HG03457 (cell line): Measurements from ENCODE around the gene NUDCD3.

ENCODE experiments used
- ATAC-seq: cut with Tn5 transposase; IDR thresholded peaks from one replicate; pipeline ENCODE4 v1.9.1; 2021; ENCODE audit warnings: moderate number of reproducible peaks; ENCODE audit not compliant: unreplicated experiment

The NUDCD3 gene

DNA sequence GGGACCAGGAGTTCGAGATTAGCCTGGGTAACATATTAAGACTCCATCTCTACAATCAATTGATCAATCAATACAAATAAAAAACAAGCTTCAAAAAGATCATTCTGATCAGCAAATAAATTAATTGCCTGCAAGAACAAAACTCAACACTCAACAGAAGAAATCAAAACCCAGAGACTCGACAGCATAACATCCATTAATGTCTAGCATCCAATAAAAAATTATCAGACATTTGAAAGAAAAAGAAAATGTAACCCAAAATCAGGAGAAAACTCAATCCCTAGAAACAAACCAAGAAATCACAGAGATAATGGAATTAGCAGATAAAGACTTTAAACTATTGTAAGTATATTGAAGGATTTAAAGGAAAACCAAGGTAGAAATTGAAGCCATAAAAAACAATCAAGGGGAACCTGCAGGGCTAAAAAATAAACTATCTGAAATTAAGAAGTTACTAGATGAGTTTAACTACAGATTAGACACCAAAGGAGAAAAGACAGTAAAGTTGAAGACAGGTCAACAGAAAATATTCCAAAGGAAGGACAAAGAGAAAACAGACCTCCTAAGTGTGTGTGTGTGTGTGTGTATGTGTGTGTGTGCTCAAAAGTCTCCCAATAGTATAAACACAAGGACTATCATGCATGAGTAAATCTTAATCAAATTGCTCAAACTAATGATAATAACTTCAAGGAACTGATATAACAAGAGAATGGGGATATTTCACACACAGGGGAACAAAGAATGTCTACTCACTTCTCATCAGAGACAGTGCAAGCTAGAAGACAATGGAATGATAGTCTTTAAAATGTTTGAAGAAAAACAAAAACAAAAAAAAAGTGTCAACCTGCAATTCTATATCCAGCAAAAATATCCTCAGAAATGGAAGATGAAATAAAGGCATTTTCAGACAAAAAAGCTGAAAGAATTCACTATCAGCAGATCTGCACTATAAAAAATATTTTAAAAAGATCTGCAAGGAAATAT lies 7.7 kb downstream of the NUDCD3 start:
- ATAC-seq, result no peak

DNA sequence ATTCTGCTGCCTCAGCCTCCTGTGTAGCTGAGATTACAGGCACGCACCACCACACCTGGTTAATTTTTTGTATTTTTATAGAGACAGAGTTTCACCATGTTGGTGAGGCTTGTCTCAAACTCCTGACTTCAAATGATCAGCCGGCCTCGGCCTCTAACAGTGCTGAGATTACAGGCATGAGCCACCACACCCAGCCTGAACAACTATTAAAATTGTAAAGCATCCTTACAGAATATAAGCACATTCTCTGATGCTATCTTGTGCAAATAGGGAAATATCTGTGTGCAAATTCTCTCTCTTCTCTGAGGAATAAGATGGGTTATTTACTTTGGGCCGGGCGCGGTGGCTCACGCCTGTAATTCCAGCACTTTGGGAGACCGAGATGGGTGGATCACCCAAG lies 12.5 kb downstream of the NUDCD3 start:
- ATAC-seq, result no peak

DNA sequence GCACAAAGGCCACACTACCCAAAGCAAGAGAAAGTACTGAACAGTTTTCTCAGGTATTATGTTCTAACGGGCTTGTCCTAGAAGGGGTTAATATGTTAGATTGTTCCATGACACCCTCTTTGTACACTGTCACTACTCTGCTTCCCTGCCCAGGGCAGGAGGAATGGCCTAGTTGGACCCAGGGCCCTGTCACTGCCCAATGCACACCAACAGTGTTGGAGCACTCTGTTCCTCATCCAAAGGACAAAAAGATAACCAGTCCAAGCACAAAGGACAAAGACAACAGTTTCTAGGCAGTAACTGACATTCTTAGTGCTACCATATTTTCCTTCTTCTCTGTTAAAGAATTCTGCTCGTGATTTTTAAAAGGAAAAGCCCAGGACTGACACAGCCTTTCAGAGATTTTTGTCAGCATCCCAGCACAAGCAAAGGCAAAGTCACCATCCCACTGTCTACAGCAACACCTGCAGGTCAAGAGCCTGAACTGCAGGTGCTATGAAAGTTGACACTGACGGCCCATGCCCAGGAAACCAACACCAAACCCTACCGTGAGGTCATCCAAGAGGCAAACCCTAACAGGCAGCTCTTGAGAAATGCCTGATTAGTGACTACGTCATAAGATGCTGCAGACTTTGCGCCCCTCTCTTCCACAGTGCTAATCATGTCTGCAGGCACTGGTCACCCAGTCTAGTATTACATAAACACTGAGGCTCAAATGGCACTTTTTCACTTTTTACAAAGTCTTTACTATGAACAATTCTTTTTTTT lies 13.2 kb downstream of the NUDCD3 start:
- peak; percentile 71 for ATAC-seq

DNA sequence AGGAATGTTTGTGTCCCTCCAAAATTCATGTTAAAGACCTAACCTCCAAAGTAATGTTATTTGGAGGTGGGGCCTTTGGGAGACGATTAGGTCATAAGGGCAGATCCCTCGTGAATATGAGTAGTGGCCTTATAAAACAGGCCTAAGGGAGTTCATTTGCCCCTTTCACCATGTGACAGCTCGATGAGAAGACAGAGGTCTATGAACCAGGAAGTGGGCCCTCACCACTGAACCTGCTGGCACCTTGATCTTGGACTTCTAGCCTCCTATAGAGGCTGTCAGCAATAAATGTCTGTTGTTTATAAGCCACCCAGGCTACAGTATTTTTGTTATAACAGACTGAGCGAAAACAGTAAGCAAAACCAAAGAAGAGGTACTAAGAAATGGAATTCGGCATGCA lies 14.1 kb downstream of the NUDCD3 start:
- ATAC-seq, result no peak

DNA sequence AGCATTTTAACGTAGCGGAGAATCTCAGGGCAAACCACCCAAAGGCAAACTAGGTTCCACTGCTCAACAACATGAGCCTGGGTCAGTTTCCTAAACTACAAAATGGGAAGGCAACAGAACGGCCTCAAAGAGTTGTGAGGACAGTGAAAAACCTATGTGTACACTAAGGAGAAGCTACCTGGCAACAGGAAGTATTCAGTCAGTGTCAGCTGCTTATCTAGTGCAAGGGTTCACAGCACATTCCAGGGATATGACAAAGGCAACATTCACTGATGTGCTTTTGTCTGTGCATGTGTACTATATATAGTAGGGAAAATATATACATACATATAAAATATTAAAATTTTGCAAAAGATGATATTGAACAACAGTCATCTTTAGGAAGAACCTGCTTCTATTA lies 17.2 kb downstream of the NUDCD3 start:
- ATAC-seq, result no peak

DNA sequence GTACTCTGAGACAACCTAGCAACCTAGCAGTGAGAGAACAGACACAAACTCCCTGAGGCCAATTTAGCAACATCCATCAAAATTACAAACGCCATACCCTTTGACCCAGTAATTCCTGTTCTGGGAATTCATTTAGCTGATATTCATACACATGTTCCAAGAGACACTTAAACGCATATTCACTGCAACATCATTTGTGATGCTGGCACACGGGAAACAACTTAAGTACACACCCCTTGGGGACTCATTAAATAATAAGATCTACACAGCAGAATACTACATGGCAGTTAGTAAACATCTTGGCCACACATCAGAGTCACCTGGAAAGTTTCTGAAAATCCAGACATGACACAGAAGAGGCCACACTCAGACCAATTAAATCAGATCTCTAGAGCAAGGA lies 17.6 kb downstream of the NUDCD3 start:
- ATAC-seq, result no peak

DNA sequence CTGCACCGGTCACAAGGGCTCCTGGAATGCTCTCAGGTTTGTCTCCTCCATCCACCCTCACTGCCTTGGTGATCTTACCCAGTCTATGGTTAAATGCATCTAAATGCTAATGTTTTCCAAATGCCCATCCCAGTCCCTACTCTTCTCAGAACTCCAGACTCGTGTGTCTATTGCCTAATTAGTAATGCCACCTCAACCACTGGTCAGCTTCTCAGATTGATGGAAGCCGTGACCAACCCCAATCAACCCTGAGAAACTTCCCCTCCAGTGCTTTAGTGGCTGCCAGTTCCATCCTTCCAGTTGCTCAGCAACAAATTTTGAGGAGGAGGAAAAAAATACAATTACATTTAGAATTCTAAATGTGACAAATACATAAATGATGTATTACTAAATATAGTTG lies 18.6 kb downstream of the NUDCD3 start:
- no peak for ATAC-seq

DNA sequence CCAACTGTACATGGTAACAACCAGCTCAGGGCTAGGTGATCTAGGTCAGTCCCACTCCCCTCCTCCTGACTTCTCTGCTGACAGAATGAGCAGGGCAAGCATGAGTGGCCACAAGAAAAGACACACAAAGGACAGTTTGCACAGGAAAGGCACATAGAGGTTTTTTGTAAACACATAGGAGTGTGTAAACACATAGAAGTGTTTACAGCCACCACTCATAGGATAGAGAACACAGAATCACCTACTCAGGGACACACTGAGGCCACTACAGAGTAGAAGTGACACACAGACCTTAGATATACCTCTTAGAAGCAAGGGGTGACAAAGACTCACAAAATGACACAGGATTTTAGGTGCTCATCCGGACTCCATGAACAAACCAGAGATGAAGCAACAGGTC lies 19.0 kb downstream of the NUDCD3 start:
- no peak for ATAC-seq

DNA sequence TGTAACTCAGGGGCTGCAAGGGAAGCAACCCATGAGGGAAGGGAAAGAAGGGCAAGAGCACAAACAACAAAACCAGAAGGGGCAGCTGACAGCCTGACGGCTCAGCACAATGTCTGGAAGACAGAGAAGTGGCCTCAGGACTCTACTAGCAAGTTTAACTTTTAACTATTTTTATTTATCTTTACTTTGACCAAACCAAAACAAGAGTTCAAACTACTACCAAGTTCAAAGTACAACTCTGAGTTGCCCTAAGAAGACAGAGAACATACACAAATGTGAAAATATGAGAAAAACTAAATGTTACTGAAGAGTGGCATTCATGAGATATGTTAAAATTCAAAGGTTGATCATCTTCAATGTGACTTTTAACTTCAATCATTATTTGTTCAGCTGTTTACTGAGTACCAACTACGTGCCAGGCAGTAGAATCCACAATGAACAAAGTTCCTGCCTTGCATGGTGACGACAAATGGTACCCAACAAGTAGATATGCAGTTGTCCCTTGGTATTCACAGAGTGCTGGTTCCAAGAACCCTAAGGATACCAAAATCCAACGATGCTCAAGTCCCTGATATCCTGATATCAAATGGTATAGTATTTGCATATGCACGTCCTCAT lies 19.7 kb downstream of the NUDCD3 start:
- ATAC-seq, result no peak

DNA sequence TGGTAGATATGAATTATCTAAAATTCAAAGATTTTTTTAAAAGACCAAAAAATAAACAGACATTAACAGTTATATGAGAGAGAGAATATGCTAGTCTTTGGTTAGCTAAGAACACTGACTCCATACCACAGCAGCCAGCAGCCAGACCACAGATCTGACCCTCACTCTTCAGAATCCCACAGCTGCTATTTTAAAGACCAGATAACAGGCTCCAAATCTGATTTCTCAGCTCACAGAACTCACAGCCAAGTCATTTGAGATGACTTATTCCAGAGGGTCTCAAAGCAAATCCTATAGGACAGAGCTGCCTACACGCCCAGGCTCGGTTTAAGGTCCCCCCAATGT lies 20.4 kb downstream of the NUDCD3 start:
- ATAC-seq, result no peak

DNA sequence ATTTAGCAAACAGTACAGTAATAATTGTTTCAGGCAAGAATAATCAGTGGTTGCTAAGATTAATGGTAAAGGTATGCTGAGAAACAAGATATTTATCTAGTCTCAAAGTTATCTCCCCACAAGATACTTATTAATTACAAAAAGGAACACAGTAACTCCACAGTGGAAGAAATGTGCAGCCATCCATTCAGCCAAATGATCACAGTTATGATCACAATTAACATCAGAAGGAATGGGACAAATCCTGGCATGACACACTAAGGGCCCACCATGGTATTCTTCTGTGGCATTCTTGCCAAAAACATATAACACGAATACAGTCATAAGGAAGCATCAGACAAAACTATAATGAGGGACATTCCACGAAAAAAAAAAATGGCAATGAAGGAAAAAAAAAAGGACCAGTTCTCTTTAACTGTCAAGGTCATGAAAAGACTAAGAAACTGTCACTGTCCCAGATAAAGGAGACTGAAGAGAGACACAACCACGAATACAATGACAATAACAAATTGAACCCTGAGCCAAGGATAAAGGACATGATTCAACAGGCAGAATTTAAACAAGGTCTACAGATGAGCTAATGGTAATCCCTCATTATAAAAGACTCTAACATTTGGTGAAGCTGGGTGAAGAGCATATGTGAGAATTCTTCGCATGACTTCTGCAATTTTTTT lies 20.9 kb downstream of the NUDCD3 start:
- ATAC-seq, result no peak

DNA sequence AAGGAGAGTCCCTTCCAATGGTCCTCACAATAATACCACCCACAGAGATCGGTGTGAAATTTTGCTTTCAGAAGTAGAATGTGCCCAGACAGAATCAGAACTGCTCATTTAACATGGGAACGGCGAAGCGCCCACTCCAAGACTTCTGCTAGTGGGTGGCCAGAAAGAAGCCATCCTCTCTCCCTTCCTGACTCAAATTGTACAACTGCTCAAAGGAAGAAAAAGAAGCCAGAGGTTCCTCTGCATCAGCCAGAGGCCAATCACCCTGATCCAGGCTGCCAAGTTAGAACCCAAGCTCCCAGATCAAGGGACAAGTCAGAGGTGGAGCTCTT lies 23.3 kb downstream of the NUDCD3 start:
- no peak for ATAC-seq

DNA sequence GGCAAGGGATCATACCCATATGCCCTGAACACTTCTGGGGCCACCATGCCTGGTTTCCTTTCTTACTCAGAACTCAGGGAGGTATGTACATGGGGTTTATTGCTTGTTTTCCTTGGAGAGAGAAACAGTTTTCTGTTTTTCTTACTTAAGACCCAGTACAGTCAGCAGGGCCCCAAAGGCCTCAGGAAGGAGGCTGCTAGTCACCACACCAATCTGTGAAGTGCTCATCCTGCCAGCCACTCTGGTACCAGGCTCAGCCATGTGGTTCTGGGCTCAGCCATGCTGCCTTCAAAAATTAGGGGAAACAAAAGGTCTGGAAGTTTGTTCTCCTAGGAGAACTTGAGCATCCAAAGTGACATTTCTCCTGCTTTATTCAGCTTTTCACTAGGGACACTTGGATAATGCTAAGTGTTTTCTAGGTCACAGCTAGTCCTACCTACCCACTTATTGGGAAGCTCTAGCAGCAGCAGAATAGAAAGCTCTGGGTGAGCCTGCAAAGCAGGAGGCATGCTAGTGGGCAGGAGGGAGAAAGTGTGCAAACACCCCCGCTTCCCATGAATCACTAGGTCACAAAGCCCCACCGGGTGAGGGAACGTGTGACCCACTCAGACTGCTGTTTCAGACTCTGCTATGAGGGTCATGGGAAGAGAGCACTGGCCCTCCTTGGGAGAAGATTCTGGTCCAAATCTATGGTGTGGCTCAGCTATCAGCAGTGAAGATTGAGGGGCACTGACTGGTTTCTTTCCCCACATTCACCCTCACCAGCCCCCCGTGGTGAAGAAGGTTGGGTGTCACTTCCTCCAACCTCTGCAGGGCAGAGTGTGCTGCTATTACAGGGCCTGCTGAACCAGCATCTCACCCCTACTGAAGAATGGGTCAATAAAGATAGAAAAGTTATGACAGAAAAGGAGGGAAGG lies 23.9 kb downstream of the NUDCD3 start:
- no peak for ATAC-seq

DNA sequence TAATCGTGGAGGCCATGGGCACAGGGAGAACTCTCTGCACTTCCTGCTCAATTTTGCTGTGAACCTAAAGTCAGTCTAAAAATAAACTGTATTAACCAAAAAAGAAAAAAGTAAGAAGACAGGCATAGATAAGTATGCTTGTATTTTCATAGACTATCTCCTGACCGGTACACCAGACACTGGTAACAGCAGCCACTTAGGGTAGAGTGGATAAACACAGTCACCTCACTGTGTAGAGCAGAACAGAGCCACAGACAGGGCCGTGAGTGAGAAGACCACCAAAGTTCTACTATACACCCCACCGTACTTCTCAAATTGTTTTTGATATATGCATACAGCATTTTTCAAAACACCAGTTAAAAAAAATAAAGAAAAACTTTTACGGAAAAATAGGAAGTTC lies 25.0 kb downstream of the NUDCD3 start:
- ATAC-seq, result no peak

DNA sequence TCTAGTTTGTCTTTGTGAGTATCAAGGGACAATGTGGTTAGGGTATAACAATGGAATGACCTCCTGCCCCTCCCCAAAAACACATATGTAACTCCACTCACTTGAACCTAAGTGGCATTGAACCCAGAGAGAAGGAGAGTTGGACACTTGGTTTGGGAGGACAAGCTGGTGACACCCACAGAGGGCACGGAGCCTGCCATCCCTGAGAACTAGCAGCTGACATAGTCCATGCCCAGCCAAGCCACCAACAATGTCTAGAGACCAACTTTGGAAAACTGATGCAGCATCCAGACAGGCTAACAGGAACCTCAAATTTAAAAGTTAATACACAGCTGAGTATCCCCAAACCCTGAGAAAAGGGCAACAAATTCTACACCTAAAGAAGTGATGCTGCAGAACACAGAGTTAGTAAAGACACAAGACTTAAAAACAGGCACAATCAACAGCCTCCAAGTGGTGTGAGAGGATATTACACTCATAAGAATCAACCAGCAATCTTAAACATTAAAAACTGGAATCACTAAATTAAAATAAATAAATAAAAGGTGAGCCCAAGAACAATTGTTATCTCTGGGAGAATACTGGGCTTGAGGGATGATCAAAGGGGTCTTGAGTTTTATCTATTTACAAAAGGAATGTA lies 27.2 kb downstream of the NUDCD3 start:
- no peak for ATAC-seq

DNA sequence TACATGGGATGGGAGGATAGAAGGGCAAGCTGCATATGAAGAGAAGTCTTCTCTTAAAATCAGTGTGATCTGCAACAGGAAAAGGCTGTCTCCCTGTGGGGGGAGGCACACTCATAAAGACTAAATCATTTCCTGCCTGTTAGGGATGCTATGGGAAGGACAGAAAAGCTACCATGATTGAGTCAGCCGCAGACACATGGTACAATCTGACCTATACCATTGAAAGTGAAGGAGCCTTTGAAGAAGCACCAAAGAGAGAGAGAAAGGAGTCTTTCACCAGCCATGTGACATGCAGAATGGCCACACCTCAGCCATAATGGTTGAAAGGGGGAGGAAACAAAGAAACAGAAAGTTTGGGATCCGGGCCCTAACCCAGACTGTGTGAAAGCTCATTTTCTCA lies 29.1 kb downstream of the NUDCD3 start:
- no peak for ATAC-seq

DNA sequence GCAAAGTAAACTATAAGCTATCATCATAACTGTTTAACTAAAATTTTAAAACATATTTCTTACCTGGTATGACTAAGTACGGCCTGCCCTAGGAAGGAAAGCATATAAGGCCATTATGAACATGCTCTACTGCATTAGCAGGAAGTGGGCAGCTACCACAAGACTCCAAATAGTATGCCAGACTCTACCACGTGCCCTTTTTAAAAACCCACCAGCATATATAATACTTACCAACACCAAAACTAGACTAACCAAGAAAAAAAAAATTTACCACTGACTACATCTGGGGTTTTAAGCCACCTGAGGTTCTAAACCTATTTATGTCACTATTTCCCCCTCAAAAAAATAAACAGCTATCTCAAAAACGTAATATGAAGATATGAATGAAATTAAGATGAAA lies 30.1 kb downstream of the NUDCD3 start:
- ATAC-seq, result peak; percentile 94

DNA sequence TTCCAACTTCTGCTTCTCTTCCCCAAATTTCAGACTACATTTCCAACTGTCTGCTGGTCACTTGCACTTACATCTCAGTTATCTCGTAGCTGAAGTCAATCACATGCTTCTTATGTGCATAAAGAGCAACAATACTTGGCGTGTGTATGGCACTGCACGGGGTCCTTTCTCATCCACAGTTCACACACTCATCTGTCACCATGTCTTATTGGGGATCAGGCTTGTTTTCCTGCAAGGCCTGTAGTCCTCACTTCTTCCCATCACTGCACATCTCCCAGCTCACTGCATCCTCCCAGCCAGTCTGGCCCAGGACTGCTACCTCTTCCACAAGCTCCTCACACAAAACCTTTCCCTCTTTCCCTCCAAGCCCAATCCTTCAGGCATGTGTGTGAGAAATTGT lies 35.3 kb downstream of the NUDCD3 start:
- ATAC-seq, result no peak

DNA sequence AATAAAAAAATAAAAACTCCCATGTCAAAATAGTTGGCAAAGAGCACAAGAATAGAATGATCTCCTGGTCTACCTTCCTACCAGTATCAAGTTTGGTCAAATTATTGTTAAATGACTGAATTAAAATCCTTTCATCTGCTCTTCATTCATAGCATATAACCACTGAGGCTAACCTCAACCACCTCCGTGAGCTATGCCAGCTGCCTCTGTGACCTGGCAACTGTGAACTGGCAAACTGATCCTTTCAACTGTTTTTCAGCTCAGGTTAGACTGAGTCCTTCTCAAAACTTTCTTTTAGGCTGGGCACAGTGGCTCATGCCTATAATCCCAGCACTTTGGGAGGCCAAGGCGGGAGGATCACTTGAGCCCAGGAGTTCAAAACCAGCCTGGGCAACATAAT lies 36.1 kb downstream of the NUDCD3 start:
- ATAC-seq, result no peak

DNA sequence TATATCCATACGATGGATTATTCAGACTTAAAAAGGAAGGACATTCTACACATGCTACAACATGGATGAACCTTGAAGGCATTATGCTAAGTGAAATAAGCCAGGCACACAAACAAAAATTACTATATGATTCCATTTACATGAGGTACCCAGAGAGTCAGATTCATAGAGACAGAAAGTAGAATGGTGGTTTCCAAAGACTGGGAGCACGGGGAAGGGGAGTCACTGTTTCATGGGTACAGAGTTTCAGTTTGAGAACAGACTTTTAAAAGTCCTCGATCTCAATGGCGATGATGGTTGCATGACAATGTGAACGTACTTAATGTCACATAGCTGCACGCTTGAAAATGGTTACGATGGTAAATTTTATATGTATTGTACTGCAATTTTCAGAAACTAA lies 39.3 kb downstream of the NUDCD3 start:
- ATAC-seq, result no peak
